ENCODE measurements around the gene FHIP2A.

DNA sequence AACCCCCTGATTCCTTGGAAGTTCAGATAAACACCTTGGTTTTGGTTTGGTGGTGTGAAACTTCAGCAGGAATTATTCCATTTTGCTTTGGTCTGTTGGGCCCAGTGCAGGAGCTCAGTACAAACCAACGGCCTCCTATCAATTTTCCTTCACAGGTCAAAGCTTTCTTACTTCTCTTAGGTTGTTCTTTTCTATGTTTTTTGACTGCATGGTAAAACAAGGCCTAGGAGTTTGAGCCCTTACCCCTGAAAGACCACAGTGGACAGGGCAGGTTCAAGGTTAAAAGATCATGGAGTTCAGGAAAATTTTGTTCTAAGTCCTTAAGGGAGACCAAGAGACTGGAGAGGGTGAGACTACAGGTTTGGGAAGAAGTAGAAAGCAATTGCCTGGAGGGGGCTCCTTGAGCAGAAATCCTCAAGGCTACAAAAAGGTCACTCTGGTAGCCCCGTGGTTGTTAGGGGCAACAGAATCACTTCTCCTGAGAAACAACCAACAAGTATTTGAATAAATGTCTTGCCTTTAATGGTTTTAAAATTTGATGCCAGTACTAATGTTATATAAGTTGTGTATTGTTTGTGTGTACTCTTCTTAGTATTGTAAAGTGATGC, 40.9 kb upstream of the FHIP2A start:
- TF ChIP-seq ZNF416 (tag by site-specific recombination; IDR thresholded peaks at IDR 0.05) (no peak), ZBTB20 (tag by site-specific recombination; IDR thresholded peaks at IDR 0.05) (no peak), KLF8 (tag by site-specific recombination; IDR thresholded peaks at IDR 0.05) (no peak), IKZF3 (tag by site-specific recombination; IDR thresholded peaks at IDR 0.05) (no peak), BCL11A (tag by site-specific recombination; IDR thresholded peaks at IDR 0.05; ENCODE audit: low read depth) (no peak), ZNF362 (tag by site-specific recombination; IDR thresholded peaks at IDR 0.05) (no peak), YY1 (tag by site-specific recombination; IDR thresholded peaks at IDR 0.05) (no peak), ZNF768 (tag by site-specific recombination; IDR thresholded peaks at IDR 0.05) (no peak), SETDB1 (IDR thresholded peaks at IDR 0.05; ENCODE audit: insufficient read length, low read length) (no peak)
- TF ChIP-seq, protein P1, sequence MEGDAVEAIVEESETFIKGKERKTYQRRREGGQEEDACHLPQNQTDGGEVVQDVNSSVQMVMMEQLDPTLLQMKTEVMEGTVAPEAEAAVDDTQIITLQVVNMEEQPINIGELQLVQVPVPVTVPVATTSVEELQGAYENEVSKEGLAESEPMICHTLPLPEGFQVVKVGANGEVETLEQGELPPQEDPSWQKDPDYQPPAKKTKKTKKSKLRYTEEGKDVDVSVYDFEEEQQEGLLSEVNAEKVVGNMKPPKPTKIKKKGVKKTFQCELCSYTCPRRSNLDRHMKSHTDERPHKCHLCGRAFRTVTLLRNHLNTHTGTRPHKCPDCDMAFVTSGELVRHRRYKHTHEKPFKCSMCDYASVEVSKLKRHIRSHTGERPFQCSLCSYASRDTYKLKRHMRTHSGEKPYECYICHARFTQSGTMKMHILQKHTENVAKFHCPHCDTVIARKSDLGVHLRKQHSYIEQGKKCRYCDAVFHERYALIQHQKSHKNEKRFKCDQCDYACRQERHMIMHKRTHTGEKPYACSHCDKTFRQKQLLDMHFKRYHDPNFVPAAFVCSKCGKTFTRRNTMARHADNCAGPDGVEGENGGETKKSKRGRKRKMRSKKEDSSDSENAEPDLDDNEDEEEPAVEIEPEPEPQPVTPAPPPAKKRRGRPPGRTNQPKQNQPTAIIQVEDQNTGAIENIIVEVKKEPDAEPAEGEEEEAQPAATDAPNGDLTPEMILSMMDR (tag by site-specific recombination; IDR thresholded peaks at IDR 0.05) = no peak
- TF ChIP-seq, protein P2, sequence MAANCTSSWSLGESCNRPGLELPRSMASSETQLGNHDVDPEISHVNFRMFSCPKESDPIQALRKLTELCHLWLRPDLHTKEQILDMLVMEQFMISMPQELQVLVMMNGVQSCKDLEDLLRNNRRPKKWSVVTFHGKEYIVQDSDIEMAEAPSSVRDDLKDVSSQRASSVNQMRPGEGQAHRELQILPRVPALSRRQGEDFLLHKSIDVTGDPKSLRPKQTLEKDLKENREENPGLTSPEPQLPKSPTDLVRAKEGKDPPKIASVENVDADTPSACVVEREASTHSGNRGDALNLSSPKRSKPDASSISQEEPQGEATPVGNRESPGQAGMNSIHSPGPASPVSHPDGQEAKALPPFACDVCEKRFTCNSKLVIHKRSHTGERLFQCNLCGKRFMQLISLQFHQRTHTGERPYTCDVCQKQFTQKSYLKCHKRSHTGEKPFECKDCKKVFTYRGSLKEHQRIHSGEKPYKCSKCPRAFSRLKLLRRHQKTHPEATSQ (tag by site-specific recombination; IDR thresholded peaks at IDR 0.05) = no peak
- TF ChIP-seq, protein P3, sequence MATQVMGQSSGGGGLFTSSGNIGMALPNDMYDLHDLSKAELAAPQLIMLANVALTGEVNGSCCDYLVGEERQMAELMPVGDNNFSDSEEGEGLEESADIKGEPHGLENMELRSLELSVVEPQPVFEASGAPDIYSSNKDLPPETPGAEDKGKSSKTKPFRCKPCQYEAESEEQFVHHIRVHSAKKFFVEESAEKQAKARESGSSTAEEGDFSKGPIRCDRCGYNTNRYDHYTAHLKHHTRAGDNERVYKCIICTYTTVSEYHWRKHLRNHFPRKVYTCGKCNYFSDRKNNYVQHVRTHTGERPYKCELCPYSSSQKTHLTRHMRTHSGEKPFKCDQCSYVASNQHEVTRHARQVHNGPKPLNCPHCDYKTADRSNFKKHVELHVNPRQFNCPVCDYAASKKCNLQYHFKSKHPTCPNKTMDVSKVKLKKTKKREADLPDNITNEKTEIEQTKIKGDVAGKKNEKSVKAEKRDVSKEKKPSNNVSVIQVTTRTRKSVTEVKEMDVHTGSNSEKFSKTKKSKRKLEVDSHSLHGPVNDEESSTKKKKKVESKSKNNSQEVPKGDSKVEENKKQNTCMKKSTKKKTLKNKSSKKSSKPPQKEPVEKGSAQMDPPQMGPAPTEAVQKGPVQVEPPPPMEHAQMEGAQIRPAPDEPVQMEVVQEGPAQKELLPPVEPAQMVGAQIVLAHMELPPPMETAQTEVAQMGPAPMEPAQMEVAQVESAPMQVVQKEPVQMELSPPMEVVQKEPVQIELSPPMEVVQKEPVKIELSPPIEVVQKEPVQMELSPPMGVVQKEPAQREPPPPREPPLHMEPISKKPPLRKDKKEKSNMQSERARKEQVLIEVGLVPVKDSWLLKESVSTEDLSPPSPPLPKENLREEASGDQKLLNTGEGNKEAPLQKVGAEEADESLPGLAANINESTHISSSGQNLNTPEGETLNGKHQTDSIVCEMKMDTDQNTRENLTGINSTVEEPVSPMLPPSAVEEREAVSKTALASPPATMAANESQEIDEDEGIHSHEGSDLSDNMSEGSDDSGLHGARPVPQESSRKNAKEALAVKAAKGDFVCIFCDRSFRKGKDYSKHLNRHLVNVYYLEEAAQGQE (tag by site-specific recombination; IDR thresholded peaks at IDR 0.05) = no peak

Data from HEK293 (cell line).